ENCODE data around the gene MEGF8.

MEGF8 gene

GRCh38 chr19:42287017-42287826, 38.2 kb upstream of the MEGF8 start:
- DNase-seq (ENCODE audit: low read depth, low spot score): no peak

- DNase-seq (ENCODE audit: low read depth, low spot score): no peak
These were observed 37.7 kb upstream of the MEGF8 start for GRCh38 chr19:42287827-42288107.

- no peak for DNase-seq (ENCODE audit: low read depth, low spot score)
These were observed 37.0 kb upstream of the MEGF8 start for GRCh38 chr19:42288387-42288786.

- DNase-seq (ENCODE audit: low read depth, low spot score): no peak
These were observed 36.4 kb upstream of the MEGF8 start for GRCh38 chr19:42288881-42289555.

- no peak for DNase-seq (ENCODE audit: low read depth, low spot score)
These were observed 35.8 kb upstream of the MEGF8 start for GRCh38 chr19:42289556-42290041.

- no peak for DNase-seq (ENCODE audit: low read depth, low spot score)
These were observed 35.3 kb upstream of the MEGF8 start for GRCh38 chr19:42290136-42290522.

- DNase-seq (ENCODE audit: low read depth, low spot score): no peak
These were observed 34.7 kb upstream of the MEGF8 start for GRCh38 chr19:42290523-42291434.

GRCh38 chr19:42291435-42291810, 34.0 kb upstream of the MEGF8 start:
- DNase-seq (ENCODE audit: low read depth, low spot score): no peak

- DNase-seq (ENCODE audit: low read depth, low spot score): no peak
These were observed 33.1 kb upstream of the MEGF8 start for GRCh38 chr19:42292042-42292960.

- DNase-seq (ENCODE audit: low read depth, low spot score): no peak
These were observed 32.5 kb upstream of the MEGF8 start for GRCh38 chr19:42292963-42293362.

GRCh38 chr19:42293540-42293939, 31.9 kb upstream of the MEGF8 start:
- DNase-seq (ENCODE audit: low read depth, low spot score): no peak

- no peak for DNase-seq (ENCODE audit: low read depth, low spot score)
These were observed 31.5 kb upstream of the MEGF8 start for GRCh38 chr19:42293948-42294347.

GRCh38 chr19:42294471-42295137, 30.8 kb upstream of the MEGF8 start:
- no peak for DNase-seq (ENCODE audit: low read depth, low spot score)

- DNase-seq (ENCODE audit: low read depth, low spot score): no peak
These were observed 30.1 kb upstream of the MEGF8 start for GRCh38 chr19:42295342-42295741.

- DNase-seq (ENCODE audit: low read depth, low spot score): no peak
These were observed 29.5 kb upstream of the MEGF8 start for GRCh38 chr19:42295831-42296525.

- DNase-seq (ENCODE audit: low read depth, low spot score): no peak
These were observed 28.4 kb upstream of the MEGF8 start for GRCh38 chr19:42297039-42297438.

GRCh38 chr19:42301646-42302203, 23.7 kb upstream of the MEGF8 start, which contains the start of gene PRR19:
Gene PRR19 (plus strand): TSS chr19:42302132. CDS start chr19:42309585, 7,453 bp downstream.
- no peak for DNase-seq (ENCODE audit: low read depth, low spot score)

- no peak for DNase-seq (ENCODE audit: low read depth, low spot score)
These were observed 22.4 kb upstream of the MEGF8 start for GRCh38 chr19:42303101-42303464.

GRCh38 chr19:42303876-42304275, 21.6 kb upstream of the MEGF8 start:
- no peak for DNase-seq (ENCODE audit: low read depth, low spot score)

- no peak for DNase-seq (ENCODE audit: low read depth, low spot score)
These were observed 18.8 kb upstream of the MEGF8 start for GRCh38 chr19:42306646-42307045.
